GM19025 (cell line): ENCODE measurements around the gene PTOV1.

Source experiments
- ATAC-seq: cut with Tn5 transposase; IDR thresholded peaks from one replicate; pipeline ENCODE4 v1.9.1; 2021; ENCODE audit warnings: mild to moderate bottlenecking, low read depth, moderate library complexity; ENCODE audit not compliant: unreplicated experiment

PTOV1 gene

DNA sequence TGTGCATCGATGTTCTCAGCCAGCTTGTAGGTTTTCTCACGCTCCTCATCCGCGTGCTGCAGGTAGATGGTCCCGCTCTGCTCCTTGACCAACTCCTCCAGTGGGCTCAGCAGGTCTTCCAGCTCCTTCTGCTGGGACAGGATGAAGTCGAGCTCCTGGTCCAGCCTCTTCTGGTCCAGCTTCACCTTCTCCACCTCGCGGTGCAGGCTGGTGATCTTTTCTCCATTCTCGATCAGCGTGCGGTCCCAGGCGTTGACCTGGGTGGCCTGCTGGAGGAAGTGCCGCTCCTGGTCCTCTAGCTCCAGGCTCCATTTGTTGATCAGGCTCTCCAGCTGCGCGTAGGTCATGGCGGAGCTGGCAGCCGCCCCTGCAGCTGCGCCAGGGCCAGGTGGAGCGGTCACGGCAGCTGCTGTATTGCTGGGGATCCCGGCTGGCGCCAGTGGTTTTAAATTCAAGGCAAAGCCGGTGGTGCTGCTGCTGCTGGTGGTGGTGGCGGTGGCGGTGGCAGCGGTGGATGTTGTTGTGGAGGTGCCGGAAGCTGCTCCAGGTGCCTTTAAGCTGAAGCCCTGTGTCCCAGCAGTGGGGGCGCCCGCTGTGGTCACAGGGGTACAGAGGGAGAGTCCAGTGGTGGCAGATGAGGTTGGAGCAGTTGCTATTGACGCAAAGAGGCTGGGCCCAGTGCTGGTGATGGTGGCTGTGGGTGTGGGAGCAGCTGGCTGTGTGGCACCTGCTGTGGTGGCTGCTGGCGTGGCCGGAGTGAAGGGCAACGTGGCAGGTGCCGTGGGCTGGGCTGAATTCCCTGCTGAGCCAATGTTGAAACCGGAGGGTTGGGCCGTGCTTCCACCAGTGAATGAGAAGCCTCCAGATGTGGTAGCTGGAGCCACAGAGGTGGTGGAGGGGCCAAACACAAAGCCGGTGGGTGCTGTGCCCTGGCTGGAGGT lies 57.8 kb downstream of the PTOV1 start:
- no peak for ATAC-seq

GRCh38 chr19:49910179-49910578 lies 59.2 kb downstream of the PTOV1 start:
- no peak for ATAC-seq
